ENCODE data around the gene NADK.
"Not testable (repeated sequence)": the region's sequence is repeated elsewhere in the genome, so short reads cannot be mapped to it uniquely, and the experiment has no call there.

NADK gene

GRCh38 chr1:1746566-1746909 is 31.7 kb downstream of the NADK start:
- not testable (repeated sequence) for DNase-seq (ENCODE audit: low spot score)

- peak; percentile 9 for DNase-seq (ENCODE audit: low spot score)
These were observed 32.4 kb downstream of the NADK start for GRCh38 chr1:1745651-1746565.

- not testable (repeated sequence) for DNase-seq (ENCODE audit: low spot score)
These were observed 35.7 kb downstream of the NADK start for GRCh38 chr1:1742529-1742928.

GRCh38 chr1:1741013-1741412 is 37.3 kb downstream of the NADK start:
- DNase-seq (ENCODE audit: low spot score): not testable (repeated sequence)

GRCh38 chr1:1738799-1739337 is 39.4 kb downstream of the NADK start:
- DNase-seq (ENCODE audit: low spot score): not testable (repeated sequence)

- not testable (repeated sequence) for DNase-seq (ENCODE audit: low spot score)
These were observed 40.3 kb downstream of the NADK start for GRCh38 chr1:1737675-1738590.

GRCh38 chr1:1732381-1732780 is 45.9 kb downstream of the NADK start:
- DNase-seq (ENCODE audit: low spot score): no peak

GRCh38 chr1:1730870-1731269 is 47.4 kb downstream of the NADK start:
- DNase-seq (ENCODE audit: low spot score): no peak

- not testable (repeated sequence) for DNase-seq (ENCODE audit: low spot score)
These were observed 48.0 kb downstream of the NADK start for GRCh38 chr1:1730230-1730629.

GRCh38 chr1:1729116-1729816 is 49.0 kb downstream of the NADK start:
- DNase-seq (ENCODE audit: low spot score): not testable (repeated sequence)

- DNase-seq (ENCODE audit: low spot score): not testable (repeated sequence)
These were observed 49.8 kb downstream of the NADK start for GRCh38 chr1:1728308-1729005.

GRCh38 chr1:1727131-1727651 is 51.1 kb downstream of the NADK start:
- DNase-seq (ENCODE audit: low spot score): not testable (repeated sequence)

- DNase-seq (ENCODE audit: low spot score): not testable (repeated sequence)
These were observed 52.2 kb downstream of the NADK start for GRCh38 chr1:1726088-1726487.

GRCh38 chr1:1724035-1724864 is 54.0 kb downstream of the NADK start, which contains the start of gene CDK11A:
Gene CDK11A, minus strand, starts transcription at chr1:1724357. Its CDS starts 1,539 bp downstream, at chr1:1722818.
- peak; percentile 94 for DNase-seq (ENCODE audit: low spot score)

GRCh38 chr1:1721201-1721600 is 57.1 kb downstream of the NADK start:
- no peak for DNase-seq (ENCODE audit: low spot score)

- not testable (repeated sequence) for DNase-seq (ENCODE audit: low spot score)
These were observed 63.0 kb downstream of the NADK start for GRCh38 chr1:1715109-1715883.

- DNase-seq (ENCODE audit: low spot score): not testable (repeated sequence)
These were observed 70.4 kb downstream of the NADK start for GRCh38 chr1:1707897-1708296.

GRCh38 chr1:1707241-1707640 is 71.0 kb downstream of the NADK start:
- not testable (repeated sequence) for DNase-seq (ENCODE audit: low spot score)

- not testable (repeated sequence) for DNase-seq (ENCODE audit: low spot score)
These were observed 72.6 kb downstream of the NADK start for GRCh38 chr1:1705623-1706022.
